ENCODE data around the gene ZIC5. TPM values are rescaled to one million over a fixed set of nuclear protein-coding genes. Genes with fewer than 3 reads are reported as not detected.

Gene ZIC5
- total RNA-seq, 1 experiment from 2014 or later = 0.66 TPM

GRCh38 chr13:99985241-99985874 lies 13.8 kb upstream of the ZIC5 start:
- BruUV-seq (replicated peaks) = no TSS peak
- intact Hi-C loops (cut with micrococcal nuclease; ENCODE audit: unreplicated experiment) = no loop called here
- no peaks in the 10 kb centered on the region for H3K9me3 ChIP-seq
- peaks cover 24% of the 10 kb centered on the region for H3K4me1 ChIP-seq
- Mint-ChIP-seq H3K4me3 (ENCODE audit: unreplicated experiment) (peak overlapping the region; percentile 64), H3K27me3 (ENCODE audit: insufficient read depth, unreplicated experiment) (peaks cover 33% of the 10 kb centered on the region), H3K27ac (ENCODE audit: unreplicated experiment) (no peak overlapping the region), H3K9me3 (ENCODE audit: unreplicated experiment) (no peaks in the 10 kb centered on the region), H3K36me3 (ENCODE audit: insufficient read depth, unreplicated experiment) (no peaks in the 10 kb centered on the region), H3K4me1 (ENCODE audit: low read depth, unreplicated experiment) (peaks cover 9% of the 10 kb centered on the region)
- no peaks in the 10 kb centered on the region for H3K36me3 ChIP-seq (ENCODE audit: control insufficient read depth, insufficient read depth, low read length)
- POLR2A ChIA-PET = interaction anchor here (0.6 kb wide), 1 partner anchor 67 kb away, joined by 5 read pairs; no protein-coding TSS in a partner anchor
- H3K27me3 ChIP-seq (replicated peaks; ENCODE audit: control insufficient read depth, insufficient read depth, low read length) = peaks cover 16% of the 10 kb centered on the region
- no peak for TF ChIP-seq CTCF (IDR thresholded peaks at IDR 0.05; ENCODE audit: insufficient read depth in 1 of 2, low read depth in 1 of 2, low read length in 1 of 2, severe bottlenecking in 1 of 2, unreplicated experiment in 1 of 2)
- CTCF ChIA-PET = interaction anchor here (0.6 kb wide), 1 partner anchor 127 kb away, joined by 9 read pairs; no protein-coding TSS in a partner anchor
- peak overlapping the region; percentile 30 for H3K4me3 ChIP-seq (ENCODE audit: low read depth, low read length)
- DNase-seq = peak in 1 of 2 experiments; percentile 52

GRCh38 chr13:99984461-99985240 lies 13.1 kb upstream of the ZIC5 start:
- H3K4me3 ChIP-seq (ENCODE audit: low read depth, low read length) = peak overlapping the region; percentile 30
- H3K9me3 ChIP-seq = no peaks in the 10 kb centered on the region
- peaks cover 16% of the 10 kb centered on the region for H3K27me3 ChIP-seq (replicated peaks; ENCODE audit: control insufficient read depth, insufficient read depth, low read length)
- peak in 1 of 2 experiments; percentile 38 for DNase-seq
- no peaks in the 10 kb centered on the region for H3K9me3 Mint-ChIP-seq (ENCODE audit: unreplicated experiment)
- peaks cover 33% of the 10 kb centered on the region for H3K27me3 Mint-ChIP-seq (ENCODE audit: insufficient read depth, unreplicated experiment)
- POLR2A ChIA-PET = no interaction called here
- peaks cover 9% of the 10 kb centered on the region for H3K4me1 Mint-ChIP-seq (ENCODE audit: low read depth, unreplicated experiment)
- no TSS peak for BruUV-seq (replicated peaks)
- intact Hi-C loops (cut with micrococcal nuclease; ENCODE audit: unreplicated experiment) = loop anchor here (5.0 kb wide), 3 partner anchors 103 to 533 kb away; partner anchors contain the start of gene PCCA
- H3K4me1 ChIP-seq = peaks cover 24% of the 10 kb centered on the region
- no peaks in the 10 kb centered on the region for H3K36me3 ChIP-seq (ENCODE audit: control insufficient read depth, insufficient read depth, low read length)
- TF ChIP-seq CTCF (IDR thresholded peaks at IDR 0.05; ENCODE audit: insufficient read depth in 1 of 2, low read depth in 1 of 2, low read length in 1 of 2, severe bottlenecking in 1 of 2, unreplicated experiment in 1 of 2) = no peak
- CTCF ChIA-PET = interaction anchor here (0.6 kb wide), 1 partner anchor 127 kb away, joined by 9 read pairs; no protein-coding TSS in a partner anchor
- H3K27ac Mint-ChIP-seq (ENCODE audit: unreplicated experiment) = no peak overlapping the region
- peak overlapping the region; percentile 64 for H3K4me3 Mint-ChIP-seq (ENCODE audit: unreplicated experiment)
- H3K36me3 Mint-ChIP-seq (ENCODE audit: insufficient read depth, unreplicated experiment) = no peaks in the 10 kb centered on the region
